GM12892 (cell line): Measurements from ENCODE around the gene ABHD16B.

ENCODE experiments used
- DNase-seq: peaks from one replicate; pipeline ENCODE4 v3.0.0; 2011; ENCODE audit not compliant: insufficient read length
- FAIRE-seq: peaks from 2 replicates; lab custom pipeline; 2011; peaks lifted over from hg19 to GRCh38; lab: Jason Lieb, UNC
- POLR2A ChIP-seq: IDR thresholded peaks from 2 replicates; pipeline ENCODE4 v1.6.1; 2011; ENCODE audit warnings: low read depth, low read length, control low read depth
- POLR2AphosphoS5 ChIP-seq: IDR thresholded peaks from 2 replicates; pipeline ENCODE4 v1.6.1; 2011; ENCODE audit warnings: low read depth, low read length, control low read depth
- TAF1 ChIP-seq: IDR thresholded peaks from 2 replicates; pipeline ENCODE4 v1.6.1; 2011; ENCODE audit warnings: low read depth, mild to moderate bottlenecking, control low read depth, low read length, borderline replicate concordance

ABHD16B gene

DNA sequence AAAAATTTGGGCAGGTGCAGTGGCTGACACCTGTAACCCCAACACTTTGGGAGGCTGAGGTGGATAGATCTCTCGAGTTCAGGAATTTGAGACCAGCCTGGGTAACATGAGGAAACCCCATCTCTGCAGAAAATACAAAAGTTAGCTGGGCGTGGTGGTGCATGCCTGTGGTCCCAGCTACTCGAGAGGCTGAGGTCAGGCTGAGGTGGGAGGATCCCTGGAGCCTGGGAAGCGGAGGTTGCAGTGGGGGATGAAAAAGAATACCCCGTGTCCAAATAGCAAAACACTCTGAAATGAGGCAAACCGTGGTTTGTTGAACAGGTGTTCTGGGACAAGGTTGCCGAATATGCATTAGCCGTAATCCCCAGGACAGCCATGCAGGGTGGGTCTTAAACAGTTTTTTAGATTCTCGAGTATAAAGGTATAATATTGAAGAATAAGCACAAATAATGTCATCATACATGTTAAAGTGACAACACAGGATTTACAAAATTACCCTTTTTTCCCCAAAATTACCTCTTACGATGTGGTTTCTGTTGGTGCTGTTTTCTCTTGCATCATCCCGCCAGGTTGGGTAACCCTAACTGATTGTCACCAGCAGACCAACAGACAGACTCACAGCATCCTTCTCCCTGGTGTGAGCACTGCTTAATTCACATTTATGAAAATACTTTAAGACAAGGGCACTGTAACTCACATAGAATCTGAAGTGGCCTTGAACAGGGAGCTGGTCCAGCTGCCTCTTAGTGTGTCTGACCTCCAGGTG lies 42.7 kb downstream of the ABHD16B start:
- TF ChIP-seq POLR2AphosphoS5, result no peak
- TF ChIP-seq POLR2A, result no peak
- TF ChIP-seq TAF1, result no peak
- no peak for DNase-seq

DNA sequence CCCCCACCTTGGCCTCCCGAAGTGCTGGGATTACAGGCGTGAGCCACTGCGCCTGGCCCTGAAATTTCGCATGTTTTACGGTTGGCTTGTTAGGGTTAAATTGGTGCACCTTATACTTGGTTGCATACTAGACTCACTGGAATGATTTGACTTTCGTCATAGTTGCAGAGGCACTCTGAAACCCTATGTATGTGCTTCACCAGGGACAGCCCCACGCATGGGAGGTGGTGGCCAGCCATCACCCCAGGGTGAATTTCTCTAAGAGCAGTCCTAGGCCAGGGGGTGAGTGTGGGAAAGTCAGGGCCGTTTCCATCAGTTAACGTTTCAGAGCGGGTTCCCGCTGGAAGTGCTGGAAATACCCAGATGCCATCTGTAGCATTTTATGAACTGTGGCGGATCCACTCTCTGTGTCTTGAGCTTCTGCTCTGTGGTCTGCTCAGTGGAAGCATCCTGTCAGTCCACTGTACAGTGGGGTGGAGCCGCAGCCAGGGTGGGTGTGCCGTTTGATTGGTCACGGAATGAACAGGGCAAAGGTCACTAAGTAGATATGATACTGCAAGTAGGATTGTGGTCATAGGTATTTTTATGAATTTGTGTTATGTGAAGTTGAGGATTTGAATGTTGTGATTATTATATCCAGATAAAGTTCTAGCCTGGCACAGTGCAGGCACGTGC lies 46.8 kb downstream of the ABHD16B start:
- no peak for DNase-seq
- TF ChIP-seq POLR2A (no peak), POLR2AphosphoS5 (no peak), TAF1 (no peak)
- no peak for FAIRE-seq

More for the DNA sequence above, 42.7 kb downstream of the ABHD16B start:
- no peak for FAIRE-seq

DNA sequence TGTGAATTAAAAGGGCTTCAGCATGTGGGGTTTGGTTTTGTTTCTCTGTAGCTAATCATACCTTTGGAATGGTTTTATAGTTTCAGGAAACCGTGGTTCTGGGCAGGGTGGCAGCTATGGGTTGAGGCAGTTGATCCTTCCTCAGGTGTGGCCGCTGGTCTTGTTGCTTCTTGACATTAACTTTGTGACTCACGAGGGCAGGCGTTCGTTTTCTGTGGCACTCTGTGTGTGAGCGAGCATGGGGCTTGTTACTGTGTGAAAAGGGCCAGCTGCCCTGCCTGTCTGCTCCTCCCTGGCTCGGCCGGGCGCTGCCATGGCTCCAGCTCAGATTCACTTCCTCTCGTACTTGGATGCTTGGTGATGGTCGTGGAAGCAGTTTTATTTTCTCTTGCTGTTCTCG lies 49.9 kb downstream of the ABHD16B start:
- TF ChIP-seq POLR2AphosphoS5 (no peak), TAF1 (no peak), POLR2A (no peak)
- DNase-seq, result no peak

More for the DNA sequence above, 49.9 kb downstream of the ABHD16B start:
- FAIRE-seq, result no peak
